ENCODE data around the gene PRR30. TPM values are rescaled to one million over a fixed set of nuclear protein-coding genes. Genes with fewer than 3 reads are reported as not detected.

The PRR30 gene
- total RNA-seq, 1 donor from 2014 or later = not detected

- H3K4me3 ChIP-seq (ENCODE audit: low read depth, low read length) = no peak overlapping the region
- TF ChIP-seq CTCF (IDR thresholded peaks at IDR 0.05; ENCODE audit: insufficient read depth, low read length, severe bottlenecking) = no peak
- DNase-seq (ENCODE audit: low read depth) (no peak), FAIRE-seq (no peak)
- no peaks in the 10 kb centered on the region for H3K36me3 ChIP-seq (ENCODE audit: control insufficient read depth, insufficient read depth, low read length)
- peaks cover 7% of the 10 kb centered on the region for H3K27me3 ChIP-seq (ENCODE audit: control insufficient read depth, insufficient read depth, low read length)
Observed at GRCh38 chr2:27171351-27171848, 32.2 kb upstream of the PRR30 start.

- Histone ChIP-seq H3K27me3 (ENCODE audit: control insufficient read depth, insufficient read depth, low read length) (peaks cover 7% of the 10 kb centered on the region), H3K36me3 (ENCODE audit: control insufficient read depth, insufficient read depth, low read length) (no peaks in the 10 kb centered on the region), H3K4me3 (ENCODE audit: low read depth, low read length) (no peak overlapping the region)
- TF ChIP-seq CTCF (IDR thresholded peaks at IDR 0.05; ENCODE audit: insufficient read depth, low read length, severe bottlenecking) = no peak
- no peak for DNase-seq (ENCODE audit: low read depth)
- no peak for FAIRE-seq
Observed at GRCh38 chr2:27170581-27171337, 31.5 kb upstream of the PRR30 start.

GRCh38 chr2:27164960-27165763 lies 26.0 kb upstream of the PRR30 start:
- Histone ChIP-seq H3K27me3 (ENCODE audit: control insufficient read depth, insufficient read depth, low read length) (no peaks in the 10 kb centered on the region), H3K36me3 (ENCODE audit: control insufficient read depth, insufficient read depth, low read length) (no peaks in the 10 kb centered on the region), H3K4me3 (ENCODE audit: low read depth, low read length) (no peak overlapping the region)
- FAIRE-seq (no peak), DNase-seq (ENCODE audit: low read depth) (no peak)
- TF ChIP-seq CTCF (IDR thresholded peaks at IDR 0.05; ENCODE audit: insufficient read depth, low read length, severe bottlenecking) = no peak

GRCh38 chr2:27162151-27163121 lies 23.2 kb upstream of the PRR30 start:
- DNase-seq (ENCODE audit: low read depth) (no peak), FAIRE-seq (no peak)
- peaks cover 2% of the 10 kb centered on the region for H3K27me3 ChIP-seq (ENCODE audit: control insufficient read depth, insufficient read depth, low read length)
- TF ChIP-seq CTCF (IDR thresholded peaks at IDR 0.05; ENCODE audit: insufficient read depth, low read length, severe bottlenecking) = no peak
- H3K36me3 ChIP-seq (ENCODE audit: control insufficient read depth, insufficient read depth, low read length) = no peaks in the 10 kb centered on the region
- H3K4me3 ChIP-seq (ENCODE audit: low read depth, low read length) = no peak overlapping the region

- DNase-seq (ENCODE audit: low read depth) (no peak), FAIRE-seq (no peak)
- no peaks in the 10 kb centered on the region for H3K36me3 ChIP-seq (ENCODE audit: control insufficient read depth, insufficient read depth, low read length)
- H3K27me3 ChIP-seq (ENCODE audit: control insufficient read depth, insufficient read depth, low read length) = peaks cover 2% of the 10 kb centered on the region
- no peak overlapping the region for H3K4me3 ChIP-seq (ENCODE audit: low read depth, low read length)
- TF ChIP-seq CTCF (IDR thresholded peaks at IDR 0.05; ENCODE audit: insufficient read depth, low read length, severe bottlenecking) = no peak
Observed at GRCh38 chr2:27160191-27160590, 21.0 kb upstream of the PRR30 start.
